ENCODE measurements around the gene NUMBL.

- no peak for TF ChIP-seq CTCF (IDR thresholded peaks at IDR 0.05; ENCODE audit: poor library complexity)
- no peak for TF ChIP-seq EZH2phosphoT487 (IDR thresholded peaks at IDR 0.05; ENCODE audit: low read depth, severe bottlenecking, unreplicated experiment)
These were observed 44.7 kb upstream of the NUMBL start for GRCh38 chr19:40735013-40735771.
